Activated naive CD4-positive, alpha-beta T cell treated with Interleukin-2 at 50 U/mL for 16 hours (primary cell): ENCODE measurements around the gene STAC3.
A peak's percentile ranks its signal among the peaks of the same experiment; 100 is the strongest.

Source experiments
- DNase-seq: peaks from one replicate; pipeline ENCODE4 v3.0.0-alpha.2; 2020

The STAC3 gene

DNA sequence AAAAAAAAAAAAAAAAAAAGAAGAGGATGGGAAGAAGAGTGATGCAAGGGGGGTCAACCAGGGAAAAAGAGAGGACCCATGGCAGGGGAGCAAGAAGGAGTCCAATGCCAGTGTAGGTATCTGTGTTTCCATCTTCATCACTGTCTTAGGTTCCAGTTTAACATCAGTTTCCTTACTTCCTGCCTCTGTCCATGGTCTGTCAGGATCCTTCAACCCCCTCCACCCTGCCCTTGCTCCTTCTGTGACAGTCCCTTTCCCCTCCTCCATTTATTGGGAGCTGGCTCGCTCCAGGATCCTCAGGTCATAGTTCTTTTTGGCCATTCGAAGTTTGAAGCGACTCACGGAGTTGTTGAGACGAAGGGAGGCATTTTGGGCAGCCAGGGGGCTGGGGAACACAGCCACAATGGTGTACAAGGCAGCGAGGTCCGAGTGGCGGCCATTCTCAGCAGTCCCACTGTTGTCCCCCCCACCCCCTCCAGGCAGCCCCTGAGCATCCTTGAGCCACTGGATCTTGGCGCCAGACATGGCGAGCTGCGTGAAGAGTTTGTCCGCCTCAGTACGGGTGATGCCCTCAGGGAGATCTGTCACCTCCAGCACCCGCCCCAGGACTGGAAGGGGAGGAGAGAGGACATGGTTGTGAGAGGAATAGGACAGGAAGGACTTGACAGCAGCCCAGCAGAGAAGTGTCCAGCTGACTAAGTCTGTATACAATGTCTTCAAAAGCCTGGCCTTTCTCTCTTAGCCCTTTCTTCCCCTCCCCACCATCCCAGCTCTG lies 3.7 kb upstream of the STAC3 start:
- no peak for DNase-seq

DNA sequence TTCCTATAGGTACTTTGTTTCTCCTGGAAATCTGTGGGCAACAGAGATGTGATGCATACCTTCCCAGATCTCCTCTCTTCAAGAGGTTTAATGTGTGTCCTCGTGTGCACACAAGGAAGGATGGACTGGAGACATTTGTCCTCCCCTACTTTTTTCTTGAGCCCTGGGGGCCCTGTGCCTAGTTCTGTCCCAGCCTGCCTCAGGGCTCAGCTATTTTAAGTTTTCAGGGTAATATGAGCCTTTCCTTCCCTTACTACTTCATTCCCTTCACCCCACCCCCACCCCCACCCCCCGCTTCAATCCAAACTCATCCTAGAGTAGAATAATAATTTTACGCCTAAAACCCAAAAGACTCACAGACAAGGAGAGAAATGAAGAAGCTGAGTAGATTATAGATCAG lies 446 bp downstream of the STAC3 start:
- no peak for DNase-seq

DNA sequence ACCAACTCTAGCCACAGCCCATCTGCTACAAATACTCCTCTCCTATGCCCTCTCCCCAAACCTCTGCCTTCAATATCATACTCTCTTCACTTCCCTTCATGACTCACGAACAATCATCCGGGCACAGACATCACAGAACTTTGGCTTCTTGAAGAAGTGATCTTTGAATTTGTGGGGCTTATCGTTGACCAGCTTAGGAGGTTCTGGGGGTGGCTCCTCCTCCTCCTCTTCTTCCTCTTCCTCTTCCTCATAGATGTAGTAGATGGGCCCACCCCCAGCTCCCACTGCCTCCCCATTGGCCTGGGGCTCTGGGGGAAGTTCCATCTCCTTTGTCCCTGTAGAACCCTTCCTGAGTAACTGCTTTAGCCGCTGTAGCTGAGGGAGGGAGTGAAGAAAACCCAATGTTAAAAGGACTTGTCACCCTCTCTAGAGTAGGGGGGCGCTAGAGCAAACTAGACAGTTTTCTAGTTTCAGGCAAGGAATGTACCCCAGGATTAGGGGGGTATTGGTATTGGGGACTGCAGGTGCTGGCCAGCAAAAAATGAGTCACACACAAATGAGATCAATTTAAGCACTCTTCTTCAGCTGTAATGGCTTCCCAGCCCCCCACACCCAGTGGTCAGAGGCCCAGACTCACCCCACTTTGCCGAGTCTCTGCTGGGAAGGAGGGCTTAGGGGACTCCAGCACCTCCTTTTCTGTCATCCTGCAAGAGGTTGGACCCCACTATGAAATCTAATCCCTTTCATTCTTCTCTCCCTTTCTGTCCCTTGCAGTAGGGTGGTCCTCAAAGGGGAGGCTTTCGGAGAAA lies 1.8 kb downstream of the STAC3 start:
- DNase-seq: no peak

DNA sequence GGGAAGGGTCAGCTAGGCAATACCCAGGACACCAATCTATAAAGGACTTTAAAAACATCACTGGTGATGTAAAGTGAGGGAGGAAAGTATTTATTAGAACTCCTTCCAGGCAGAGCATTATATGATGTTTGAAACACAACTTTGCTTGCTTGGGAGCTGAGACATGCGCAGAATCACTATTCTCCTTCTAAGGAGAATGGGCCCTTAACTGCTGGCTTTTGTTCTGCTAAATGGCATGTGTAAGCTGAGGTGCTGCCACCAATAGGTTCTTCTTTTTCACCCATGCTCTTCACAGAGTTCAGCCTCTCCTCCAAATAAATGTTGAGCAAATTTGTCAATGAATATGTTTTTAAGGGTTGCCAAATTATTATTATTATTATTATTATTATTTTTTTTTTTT lies 3.9 kb downstream of the STAC3 start:
- no peak for DNase-seq

DNA sequence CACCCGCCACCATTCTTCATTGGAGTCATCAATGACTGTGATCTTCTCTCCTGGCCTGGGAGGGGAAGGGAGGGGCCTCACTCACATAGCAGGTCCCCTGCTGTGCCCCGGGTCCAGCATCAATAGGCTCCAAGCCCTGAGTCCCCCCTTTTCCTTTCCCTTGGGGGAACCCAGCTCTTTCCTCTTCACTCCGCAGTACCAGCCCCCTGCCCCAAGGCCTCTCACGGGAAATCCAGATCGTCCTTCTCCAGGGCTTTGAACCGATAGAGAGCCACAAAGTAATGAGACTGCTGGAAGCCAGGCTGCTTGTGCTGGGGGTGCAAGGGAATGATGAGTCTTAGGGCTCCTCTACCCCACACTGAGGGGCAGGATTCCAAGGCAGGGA lies 6.7 kb downstream of the STAC3 start:
- no peak for DNase-seq

DNA sequence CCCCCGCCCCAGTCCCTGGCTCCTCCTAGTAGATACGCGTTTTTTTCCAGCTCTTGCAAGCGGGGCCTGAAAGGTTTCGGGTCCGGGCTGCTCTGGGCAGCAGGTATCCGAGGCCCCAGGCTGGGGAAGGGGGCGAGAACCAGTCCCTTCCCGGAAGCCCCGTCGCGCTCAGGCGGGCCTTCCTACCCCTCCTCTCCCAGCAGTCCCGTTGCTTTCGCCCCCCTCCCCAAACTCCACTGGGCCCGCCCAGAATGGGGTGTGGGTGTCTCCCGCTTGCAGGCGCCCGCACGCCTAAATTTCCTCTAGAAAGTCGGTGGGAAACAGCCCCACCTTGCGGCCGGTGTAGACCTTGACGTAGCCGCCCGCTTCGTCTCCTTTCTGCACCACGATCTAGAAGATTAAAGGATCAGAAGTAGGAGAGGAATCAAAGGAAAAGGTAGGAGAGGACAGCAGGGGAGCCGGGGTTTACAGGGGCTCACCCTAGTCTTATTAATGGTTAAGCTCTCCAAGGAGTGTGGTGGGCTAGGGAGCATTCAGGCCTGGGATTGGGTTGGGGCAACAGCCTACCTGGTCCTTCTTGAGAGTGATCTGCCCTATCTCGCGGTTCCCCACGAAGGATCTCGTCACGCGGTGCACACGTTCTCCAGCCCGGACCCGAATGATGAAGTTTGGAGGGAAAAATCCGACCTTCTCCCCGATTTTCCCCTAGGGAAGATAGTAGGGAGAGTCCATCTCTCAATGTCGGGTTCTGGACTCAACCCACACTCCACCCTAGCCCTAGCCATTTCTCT lies 7.3 kb downstream of the STAC3 start:
- peak; percentile 83 for DNase-seq

DNA sequence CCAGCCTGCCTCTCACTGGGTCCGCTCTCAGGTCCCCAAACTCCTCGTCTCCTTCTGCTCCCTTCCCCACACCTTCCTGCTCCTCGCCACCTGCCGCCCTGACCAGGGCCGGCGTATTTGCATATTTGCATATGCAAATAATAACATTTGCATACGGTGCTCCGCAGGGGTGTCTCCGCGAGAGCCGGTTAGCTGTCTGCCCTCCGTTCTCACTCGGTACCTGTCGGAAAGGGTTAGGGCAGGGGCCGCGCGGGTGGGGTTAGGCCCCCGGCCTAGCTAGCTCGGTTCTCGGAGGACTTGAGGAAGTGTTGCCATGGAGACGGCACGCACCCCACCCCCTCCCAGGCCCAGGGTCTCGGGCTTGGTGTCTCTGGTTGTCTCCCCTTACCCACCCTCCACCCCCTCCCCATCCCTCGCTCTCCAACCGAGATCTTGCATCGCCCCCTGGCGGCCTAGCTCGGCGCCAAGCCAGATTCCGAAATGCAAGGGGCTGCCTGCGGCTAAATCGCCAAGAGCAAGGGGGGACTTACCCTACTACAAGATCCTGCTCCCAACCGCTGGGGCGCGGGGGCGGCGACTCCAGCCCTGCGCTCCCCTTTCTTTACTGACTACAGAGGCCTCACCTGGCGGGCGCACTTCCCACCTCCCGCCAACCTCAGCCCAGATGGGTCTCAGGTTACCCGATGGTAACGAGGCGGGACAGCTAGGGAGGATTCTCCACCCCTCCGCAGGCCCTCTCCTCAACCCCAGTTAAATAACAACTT lies 8.1 kb downstream of the STAC3 start:
- DNase-seq: peak; percentile 75

DNA sequence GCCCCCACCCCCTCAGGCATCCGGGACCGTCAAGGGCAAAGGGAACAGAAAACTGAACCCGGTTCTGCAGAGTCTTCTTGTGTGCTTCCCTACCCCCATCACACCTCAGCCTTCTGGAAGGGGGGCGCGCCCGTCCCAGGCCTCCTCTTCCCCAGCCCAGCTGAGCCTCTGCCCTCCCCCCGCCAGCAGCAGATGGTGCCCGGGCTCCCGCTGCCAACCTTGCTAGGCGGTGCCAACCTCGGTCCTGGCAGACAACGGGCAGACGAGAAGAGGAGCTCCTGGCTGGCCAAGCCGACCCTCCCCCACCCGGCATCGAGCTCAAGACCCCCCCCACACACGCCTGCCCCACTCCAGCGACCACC lies 8.7 kb downstream of the STAC3 start:
- no peak for DNase-seq

DNA sequence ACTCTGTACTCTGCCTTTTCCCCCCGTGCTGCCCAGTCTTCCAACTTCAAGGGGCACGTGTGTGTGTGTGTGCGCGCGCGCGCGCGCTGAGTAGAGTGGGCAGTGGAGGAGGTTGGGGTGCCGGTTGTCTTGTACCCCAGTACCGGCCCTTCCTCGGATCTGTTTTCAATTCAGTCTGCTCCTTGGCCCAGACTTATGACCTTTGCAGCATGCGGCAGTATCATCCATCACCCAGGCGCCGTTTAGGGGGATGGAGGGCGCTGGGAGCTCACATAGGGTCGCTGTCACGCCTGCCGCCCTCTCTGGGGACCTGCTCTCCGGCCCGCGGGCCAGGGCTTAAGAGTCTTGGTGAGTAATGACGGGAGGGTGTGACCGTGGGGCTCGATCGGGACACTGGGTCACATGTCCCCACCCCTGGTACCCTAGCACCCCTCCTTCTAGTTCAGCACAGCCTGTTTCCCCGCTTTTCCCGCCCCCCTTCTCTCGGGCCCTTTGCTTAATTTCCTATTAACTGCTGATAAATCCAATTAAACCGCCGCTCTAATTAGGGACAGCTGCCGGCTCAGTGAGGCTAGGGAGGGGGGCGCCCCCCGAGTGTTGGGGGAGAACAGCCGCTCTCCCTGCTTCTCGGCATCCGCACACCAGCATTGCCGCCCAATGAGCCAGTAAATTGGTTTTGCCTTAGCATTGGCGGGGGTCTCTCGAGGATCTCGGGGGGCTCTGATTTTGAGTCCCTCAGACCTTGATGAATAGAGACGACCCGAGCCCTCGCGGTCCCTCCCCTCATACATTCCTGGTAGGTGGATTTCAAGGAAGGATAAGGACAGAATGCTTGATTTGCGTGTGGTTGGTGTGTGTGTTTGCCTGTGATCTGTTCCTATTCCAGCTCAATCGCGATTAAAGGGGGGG lies 9.3 kb downstream of the STAC3 start:
- DNase-seq: no peak

DNA sequence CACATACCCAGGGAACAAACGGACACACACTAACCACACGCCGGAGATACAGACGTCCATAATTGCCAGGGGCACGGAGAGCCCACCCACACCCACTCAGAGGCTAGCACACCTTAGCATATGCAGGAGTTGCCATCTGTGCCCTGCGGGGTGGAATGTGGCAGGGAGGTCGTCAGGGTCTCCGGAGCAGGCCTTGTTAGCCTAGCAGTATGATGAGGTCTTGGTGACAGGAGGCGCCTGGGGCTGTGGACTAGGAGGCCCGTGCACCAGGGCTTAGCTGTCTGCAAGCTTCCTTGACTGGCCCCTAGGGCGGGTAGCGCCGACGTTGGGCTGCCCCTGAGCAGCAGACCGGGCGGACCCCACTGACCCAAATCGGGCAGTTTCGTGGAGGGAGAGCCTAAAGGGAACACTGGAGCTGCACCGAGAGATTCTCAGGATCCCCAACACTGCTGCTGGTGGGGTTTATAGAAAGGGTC lies 10.0 kb downstream of the STAC3 start:
- peak; percentile 30 for DNase-seq

DNA sequence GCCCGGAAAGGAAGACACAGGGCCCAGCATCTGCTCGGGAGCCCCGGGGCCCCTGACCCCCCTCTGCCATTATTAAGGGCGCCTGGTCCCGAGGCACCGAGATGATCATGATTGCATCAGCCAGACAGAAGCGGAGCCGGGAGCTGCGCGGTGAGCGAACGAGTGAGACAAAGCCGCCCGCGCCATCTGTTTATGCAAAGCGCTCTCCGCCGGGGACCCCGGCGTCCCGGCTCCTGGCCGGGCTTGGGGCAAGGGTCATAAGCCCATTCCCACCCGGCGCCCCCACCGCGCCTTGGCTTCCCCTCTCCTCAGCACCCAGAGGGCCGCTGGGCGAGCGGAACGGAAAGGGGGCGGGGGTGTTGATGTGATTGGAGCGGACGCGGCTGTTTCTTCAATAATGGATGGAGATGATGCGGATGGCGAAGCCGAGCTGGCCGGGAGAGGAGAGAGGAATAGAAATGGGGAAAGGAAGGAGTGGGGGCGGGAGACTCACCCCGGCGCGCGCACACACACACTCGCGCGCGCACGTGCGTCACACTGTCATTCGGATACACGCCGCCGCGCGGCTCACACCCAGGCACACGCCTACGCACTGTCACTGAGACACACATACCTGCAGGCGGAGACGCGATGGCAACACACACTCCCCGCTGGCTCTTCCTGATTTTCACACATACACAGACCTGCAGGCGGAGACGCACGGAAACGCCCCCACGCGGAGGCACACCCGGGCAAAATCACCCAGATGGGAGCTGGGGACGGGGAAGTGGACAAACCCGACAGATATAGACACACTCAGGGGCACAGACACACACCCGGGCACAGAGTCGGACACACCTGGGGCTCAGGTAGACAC lies 10.7 kb downstream of the STAC3 start:
- peak; percentile 78 for DNase-seq

DNA sequence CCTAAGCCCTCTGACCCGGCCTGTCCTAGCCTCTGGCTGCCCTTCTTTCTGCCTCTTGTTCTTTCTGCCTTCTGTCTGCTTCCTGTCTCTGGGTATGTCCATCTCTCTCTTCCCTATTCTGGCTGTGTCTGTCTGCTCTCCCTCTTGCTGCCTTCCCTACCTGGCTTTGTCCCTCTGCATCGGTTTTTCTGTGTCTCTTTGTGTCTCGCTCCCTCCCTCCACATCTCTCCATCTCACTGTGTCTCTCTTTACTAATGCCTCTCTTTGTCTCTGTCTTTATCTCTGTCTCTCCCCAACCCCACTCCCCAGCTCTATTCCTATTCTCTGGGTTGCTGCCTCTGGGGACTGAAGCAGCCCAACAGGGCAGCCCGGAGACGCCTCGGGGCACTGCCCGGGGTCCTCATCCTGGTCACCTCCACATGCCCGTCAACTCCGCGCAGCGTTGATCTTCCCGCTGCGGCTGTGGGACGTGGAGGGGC lies 11.4 kb downstream of the STAC3 start:
- DNase-seq: no peak

DNA sequence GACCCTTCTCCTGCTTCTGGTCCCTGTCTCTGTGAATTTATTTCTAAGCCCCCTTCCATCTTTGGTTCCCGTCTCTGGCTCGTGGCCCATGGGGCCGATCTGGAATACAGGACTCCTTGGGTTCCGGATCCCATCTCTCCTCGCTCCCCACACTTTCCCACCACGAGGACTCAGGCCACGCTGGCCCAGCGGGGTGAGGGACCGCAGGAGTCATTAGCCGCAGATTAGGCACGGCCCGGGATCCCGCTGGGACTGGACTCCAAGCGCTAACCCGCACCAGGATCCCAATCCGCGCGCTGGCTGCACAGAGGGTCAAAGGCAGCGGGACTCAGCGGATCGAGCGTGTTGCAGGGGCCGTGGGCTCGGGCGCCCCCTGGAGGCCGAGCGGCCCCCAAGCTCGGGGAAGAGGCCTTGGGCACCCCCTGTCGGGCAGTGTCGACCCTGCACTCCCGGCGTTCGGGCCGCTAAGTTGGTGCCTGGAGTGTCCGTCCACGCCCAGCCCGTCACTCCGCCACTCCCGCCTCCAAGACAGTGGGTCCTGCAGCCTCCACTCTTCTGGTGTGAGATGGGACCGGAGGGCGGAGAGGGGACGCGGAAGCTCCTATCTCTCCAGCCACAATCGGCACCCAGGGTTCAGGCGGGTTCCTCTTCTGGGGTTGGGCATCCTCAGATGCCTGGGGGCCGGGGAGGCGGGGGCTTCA lies 12.0 kb downstream of the STAC3 start:
- DNase-seq: peak; percentile 91

DNA sequence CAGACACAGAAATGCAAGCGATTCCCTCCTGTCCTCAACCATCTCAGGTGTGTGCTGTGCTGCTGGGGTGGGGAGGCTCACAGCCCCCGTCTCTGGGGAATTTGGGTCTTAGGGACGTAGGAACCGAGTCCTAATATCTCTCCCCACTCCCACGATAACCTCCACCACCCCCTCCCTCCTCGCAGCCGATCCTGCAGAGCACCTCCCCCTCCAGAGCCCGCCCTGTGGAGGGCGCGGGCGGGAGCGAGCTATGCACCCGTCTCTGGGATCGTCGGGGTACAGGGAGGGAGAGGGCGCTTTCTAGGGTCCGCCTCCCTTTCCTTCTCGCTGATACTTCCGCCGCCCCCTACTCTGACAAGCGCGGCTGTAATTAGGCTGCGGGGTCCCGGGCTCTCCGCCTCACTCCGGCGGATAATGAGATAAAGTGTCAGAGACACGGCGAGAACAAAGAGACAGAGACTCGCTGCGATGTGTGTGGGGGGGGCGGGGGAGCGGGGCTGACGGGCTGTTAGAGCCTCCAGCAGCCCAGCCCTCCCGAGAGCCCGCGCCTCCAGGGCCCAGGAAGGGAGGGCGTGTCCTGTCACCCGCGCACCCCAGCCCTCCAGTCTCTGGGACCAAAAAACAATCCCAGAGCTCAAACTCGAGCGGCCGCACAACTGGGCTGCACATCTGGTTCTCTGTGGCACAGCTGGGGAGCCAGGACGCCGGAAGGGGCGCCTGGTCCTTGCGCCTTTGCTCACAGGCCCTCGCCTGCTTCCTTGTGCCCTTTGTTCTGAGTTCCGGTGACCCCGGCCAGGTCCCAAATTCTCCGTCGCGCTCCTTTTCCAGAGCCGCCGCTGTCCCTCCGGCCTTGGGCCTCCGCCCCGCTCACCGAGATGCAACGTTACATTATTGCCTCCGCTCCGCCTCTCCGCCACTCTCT lies 12.8 kb downstream of the STAC3 start:
- DNase-seq: peak; percentile 43

DNA sequence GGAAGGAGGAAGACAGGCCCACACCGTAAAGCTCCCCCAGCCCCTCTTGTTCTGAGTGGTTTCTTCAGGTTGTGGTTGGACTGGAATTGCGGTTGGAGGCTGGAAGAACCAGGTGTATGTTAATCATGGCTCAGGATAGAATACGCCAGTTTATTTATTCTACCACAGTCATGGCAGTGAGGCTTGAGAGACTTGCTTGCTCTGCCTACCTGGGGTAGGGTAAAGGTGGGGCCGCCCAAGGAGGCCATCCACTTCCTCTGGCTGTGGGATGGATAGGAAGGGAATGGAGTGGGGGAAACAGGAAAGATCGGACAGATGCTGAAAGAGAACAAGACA lies 13.4 kb downstream of the STAC3 start:
- no peak for DNase-seq

DNA sequence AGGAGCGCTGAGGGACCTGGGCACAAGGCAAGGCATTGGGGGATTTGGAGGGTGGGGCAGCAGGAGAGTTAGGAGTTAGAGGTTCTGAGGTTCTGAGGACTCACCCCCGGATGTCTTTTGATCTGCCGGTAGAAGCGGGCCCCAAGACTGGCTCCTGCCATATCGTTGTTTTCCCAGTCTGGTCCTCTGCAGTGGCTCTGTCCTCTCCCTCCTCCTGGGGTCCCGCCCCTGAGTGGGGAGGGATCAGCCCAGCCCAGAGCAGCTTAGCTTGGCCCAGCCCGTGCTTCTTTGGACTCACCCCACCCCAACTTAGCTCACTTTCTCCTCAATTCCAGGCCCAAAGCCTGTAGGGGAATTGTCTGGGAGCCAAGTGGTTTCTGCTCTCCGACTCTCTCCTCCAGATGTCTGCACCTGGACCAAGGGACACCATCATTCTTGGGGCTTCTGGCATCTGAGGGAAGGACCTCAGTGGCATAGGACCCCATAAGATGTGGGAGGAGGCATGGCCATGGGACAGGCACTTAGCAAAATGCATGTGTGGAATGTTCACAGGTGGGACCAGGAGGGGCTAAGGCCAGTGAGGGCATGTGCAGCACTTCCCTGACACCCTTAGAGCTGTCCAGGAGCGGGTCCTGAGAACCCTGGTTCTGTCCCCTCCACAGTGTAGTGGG lies 13.9 kb downstream of the STAC3 start:
- no peak for DNase-seq

DNA sequence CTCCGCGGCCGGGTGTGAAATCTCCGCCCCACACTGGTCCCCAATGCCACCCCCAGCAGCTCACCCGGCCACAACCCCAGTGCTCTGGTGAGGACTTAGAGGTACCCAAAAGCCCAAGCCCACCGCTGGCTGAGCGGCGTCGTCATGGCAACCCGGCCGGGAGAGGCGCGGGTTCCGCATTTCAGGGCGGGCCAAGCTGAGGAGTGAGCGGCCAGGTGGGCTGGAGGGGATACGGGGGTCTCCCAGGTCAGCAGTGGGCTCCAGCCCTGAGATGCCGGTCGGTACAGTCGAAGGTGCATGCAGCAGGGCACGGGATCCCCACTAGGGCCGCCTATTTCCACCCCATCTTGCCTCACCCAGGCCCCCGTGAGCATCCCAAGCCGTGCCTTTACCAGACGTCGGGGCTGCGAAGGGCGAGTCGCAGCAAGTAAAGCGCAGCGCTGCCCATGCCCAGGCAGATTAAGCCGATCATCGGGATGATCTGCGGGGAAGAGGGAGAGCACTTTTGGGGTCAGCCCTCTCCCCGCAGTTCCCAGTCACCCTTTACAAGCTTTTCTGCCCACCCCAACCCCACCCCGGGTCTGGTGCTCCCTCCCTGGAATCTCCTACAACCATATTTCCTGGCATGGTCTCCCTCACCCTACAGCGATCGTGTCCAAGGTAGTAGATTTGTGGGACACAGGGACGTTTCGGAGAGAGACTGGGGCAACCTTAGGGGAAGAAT lies 14.6 kb downstream of the STAC3 start:
- no peak for DNase-seq

DNA sequence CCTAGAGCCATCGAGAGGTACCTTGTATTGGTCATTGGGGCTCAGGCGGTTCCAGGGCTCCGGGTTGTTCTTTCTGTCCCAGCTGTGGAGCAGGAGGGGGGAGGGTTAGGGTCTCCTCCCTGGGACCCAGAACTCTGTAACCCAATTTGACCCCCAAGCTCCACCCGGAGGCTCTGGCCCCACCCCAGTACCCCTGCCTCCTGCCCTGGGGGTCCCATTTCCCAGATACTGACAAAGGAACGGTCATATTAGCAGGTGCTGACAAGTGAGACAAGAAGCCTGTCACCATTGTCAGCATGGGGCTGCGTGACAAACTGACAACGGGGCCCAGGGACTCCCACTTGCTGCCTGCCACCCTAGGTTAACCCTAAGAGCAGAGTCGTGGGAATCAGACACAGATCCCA lies 15.3 kb downstream of the STAC3 start:
- DNase-seq: no peak
